Erythroblast (primary cell): Measurements from ENCODE around the gene WTAP.

Experiments
- GATA1 ChIP-seq: IDR thresholded peaks from 2 replicates; pipeline ENCODE4 v1.6.1; 2011; ENCODE audit warnings: low read depth, mild to moderate bottlenecking, control low read depth, low read length, moderate library complexity
- POLR2A ChIP-seq: IDR thresholded peaks from 2 replicates; pipeline ENCODE4 v1.6.1; 2011; ENCODE audit warnings: mild to moderate bottlenecking, low read length

- TF ChIP-seq POLR2A (peak; percentile 71), GATA1 (no peak)
Observed at GRCh38 chr6:159790149-159790955, 63.0 kb downstream of the WTAP start, which contains the start of gene MRPL18.
